ENCODE measurements around the gene ITIH5.

The ITIH5 gene

GRCh38 chr10:7587168-7587864 lies 79.5 kb downstream of the ITIH5 start:
- no peak for DNase-seq (ENCODE audit: low read depth, low spot score)

GRCh38 chr10:7585228-7585627 lies 81.5 kb downstream of the ITIH5 start:
- no peak for DNase-seq (ENCODE audit: low read depth, low spot score)

- no peak for DNase-seq (ENCODE audit: low read depth, low spot score)
Measured at GRCh38 chr10:7583626-7584025, 83.1 kb downstream of the ITIH5 start.

GRCh38 chr10:7580520-7580919 lies 86.2 kb downstream of the ITIH5 start:
- peak; percentile 44 for DNase-seq (ENCODE audit: low read depth, low spot score)

- no peak for DNase-seq (ENCODE audit: low read depth, low spot score)
Measured at GRCh38 chr10:7579681-7580080, 87.1 kb downstream of the ITIH5 start.

- DNase-seq (ENCODE audit: low read depth, low spot score), result no peak
Measured at GRCh38 chr10:7577579-7577978, 89.2 kb downstream of the ITIH5 start.

GRCh38 chr10:7577176-7577575 lies 89.6 kb downstream of the ITIH5 start:
- no peak for DNase-seq (ENCODE audit: low read depth, low spot score)

GRCh38 chr10:7576340-7576739 lies 90.4 kb downstream of the ITIH5 start:
- no peak for DNase-seq (ENCODE audit: low read depth, low spot score)

- no peak for DNase-seq (ENCODE audit: low read depth, low spot score)
Measured at GRCh38 chr10:7572391-7572790, 94.4 kb downstream of the ITIH5 start.

GRCh38 chr10:7571981-7572380 lies 94.8 kb downstream of the ITIH5 start:
- no peak for DNase-seq (ENCODE audit: low read depth, low spot score)

GRCh38 chr10:7567911-7568620 lies 98.7 kb downstream of the ITIH5 start:
- DNase-seq (ENCODE audit: low read depth, low spot score), result no peak

- DNase-seq (ENCODE audit: low read depth, low spot score), result no peak
Measured at GRCh38 chr10:7566891-7567290, 99.9 kb downstream of the ITIH5 start.

- DNase-seq (ENCODE audit: low read depth, low spot score), result no peak
Measured at GRCh38 chr10:7565871-7566270, 100.9 kb downstream of the ITIH5 start.

- no peak for DNase-seq (ENCODE audit: low read depth, low spot score)
Measured at GRCh38 chr10:7563770-7564169, 103.0 kb downstream of the ITIH5 start.

GRCh38 chr10:7563368-7563767 lies 103.4 kb downstream of the ITIH5 start:
- DNase-seq (ENCODE audit: low read depth, low spot score), result no peak

GRCh38 chr10:7561985-7562384 lies 104.8 kb downstream of the ITIH5 start:
- DNase-seq (ENCODE audit: low read depth, low spot score), result no peak

GRCh38 chr10:7561216-7561893 lies 105.4 kb downstream of the ITIH5 start:
- peak; percentile 76 for DNase-seq (ENCODE audit: low read depth, low spot score)

- no peak for DNase-seq (ENCODE audit: low read depth, low spot score)
Measured at GRCh38 chr10:7560519-7560918, 106.2 kb downstream of the ITIH5 start.

- DNase-seq (ENCODE audit: low read depth, low spot score), result no peak
Measured at GRCh38 chr10:7559386-7559785, 107.4 kb downstream of the ITIH5 start.

GRCh38 chr10:7558036-7558435 lies 108.7 kb downstream of the ITIH5 start:
- DNase-seq (ENCODE audit: low read depth, low spot score), result no peak

GRCh38 chr10:7553531-7553930 lies 113.2 kb downstream of the ITIH5 start:
- no peak for DNase-seq (ENCODE audit: low read depth, low spot score)

GRCh38 chr10:7551950-7552716 lies 114.6 kb downstream of the ITIH5 start:
- DNase-seq (ENCODE audit: low read depth, low spot score), result peak; percentile 95
